GM21367 (cell line): ENCODE data around the gene VILL.

Source experiments
- ATAC-seq: cut with Tn5 transposase; IDR thresholded peaks from one replicate; pipeline ENCODE4 v1.9.1; 2021; ENCODE audit not compliant: unreplicated experiment

Gene VILL

GRCh38 chr3:38016847-38017444 is 26.4 kb downstream of the VILL start:
- ATAC-seq: no peak

- ATAC-seq: no peak
These were observed 27.1 kb downstream of the VILL start for GRCh38 chr3:38017445-38018295.

DNA sequence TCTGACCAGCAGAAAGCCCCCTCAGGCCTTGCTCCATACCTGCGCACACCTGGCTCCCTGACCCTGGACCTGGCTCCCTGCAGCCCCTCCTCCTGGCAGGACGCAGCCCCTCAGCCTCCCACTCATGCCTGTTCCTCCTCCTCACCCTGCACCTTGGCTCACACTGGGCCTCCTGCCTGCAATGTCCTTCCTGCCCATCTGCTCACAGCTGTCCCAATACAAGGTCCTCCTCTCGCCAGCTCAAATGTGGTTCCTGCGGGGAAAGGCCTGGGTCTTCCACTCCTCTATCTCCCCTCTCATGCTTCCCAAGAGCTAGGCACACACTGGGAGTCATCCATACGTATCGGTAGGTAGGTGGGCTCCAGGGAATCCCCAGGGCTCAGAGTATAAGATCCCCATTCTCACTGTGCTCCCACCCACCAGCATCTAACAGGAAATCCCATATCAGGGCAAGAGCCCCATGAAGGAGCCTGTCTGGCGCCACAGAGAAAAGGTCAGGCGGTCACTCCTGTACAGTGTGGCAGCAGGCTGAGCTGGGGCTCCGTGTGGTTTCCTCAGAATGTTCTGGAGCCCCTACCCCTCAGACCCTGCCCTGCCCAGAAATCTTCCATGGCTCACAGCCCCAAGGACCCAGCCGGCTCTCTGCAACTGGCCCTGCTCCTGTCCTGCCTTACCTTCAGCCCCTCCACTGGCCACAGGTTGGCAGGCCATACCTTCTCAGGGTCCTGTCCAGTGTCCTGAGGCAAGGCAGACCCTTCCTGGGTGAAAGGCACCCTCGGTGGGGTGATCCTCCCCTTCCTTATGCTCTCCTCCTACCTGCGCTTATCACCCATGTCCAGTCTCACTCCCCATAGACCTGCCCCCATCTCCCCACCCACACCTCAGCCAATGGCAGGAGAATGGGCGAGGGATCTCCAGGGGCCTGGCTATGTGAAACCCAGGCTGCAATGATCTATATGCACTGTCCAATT is 28.0 kb downstream of the VILL start:
- no peak for ATAC-seq

GRCh38 chr3:38019658-38020341 is 29.2 kb downstream of the VILL start:
- ATAC-seq: no peak

DNA sequence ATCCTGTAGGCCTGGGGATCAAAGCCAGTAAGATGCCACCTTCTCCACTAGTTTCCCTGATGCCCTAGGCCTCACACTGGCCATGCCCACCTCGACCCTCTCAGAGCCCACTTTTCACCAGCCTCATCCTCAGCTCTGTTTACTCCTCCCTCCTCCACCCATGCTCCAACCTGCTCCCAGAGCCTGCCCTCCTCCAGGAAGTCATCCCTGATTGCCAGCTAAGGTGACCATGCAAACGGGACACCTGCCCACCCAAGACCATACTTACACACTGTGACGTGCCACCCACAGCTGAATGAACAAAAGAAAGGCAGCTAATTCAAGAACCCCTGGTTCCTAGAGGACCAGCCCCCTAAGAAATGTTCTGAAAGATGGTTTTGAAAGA is 29.7 kb downstream of the VILL start:
- ATAC-seq: no peak

DNA sequence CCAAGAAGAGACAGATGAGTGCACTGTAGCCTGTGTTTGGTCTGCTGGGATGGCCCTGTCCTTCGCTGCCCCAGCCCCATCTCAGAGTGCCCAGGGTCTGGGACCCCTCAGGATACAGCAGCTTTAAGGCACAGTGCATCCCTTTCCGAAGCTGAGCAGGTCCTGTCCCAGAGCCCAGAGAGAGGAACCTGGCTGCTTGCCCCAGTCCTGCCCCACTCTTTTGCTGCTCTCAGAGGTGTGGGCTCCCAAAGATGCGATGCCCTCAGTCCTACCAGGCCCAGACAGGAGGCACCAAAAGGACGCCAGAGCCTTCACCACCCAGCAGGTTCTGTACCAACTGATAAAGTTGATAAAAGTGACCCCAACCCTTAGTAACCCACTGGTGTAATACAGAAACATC is 30.6 kb downstream of the VILL start:
- ATAC-seq: no peak

DNA sequence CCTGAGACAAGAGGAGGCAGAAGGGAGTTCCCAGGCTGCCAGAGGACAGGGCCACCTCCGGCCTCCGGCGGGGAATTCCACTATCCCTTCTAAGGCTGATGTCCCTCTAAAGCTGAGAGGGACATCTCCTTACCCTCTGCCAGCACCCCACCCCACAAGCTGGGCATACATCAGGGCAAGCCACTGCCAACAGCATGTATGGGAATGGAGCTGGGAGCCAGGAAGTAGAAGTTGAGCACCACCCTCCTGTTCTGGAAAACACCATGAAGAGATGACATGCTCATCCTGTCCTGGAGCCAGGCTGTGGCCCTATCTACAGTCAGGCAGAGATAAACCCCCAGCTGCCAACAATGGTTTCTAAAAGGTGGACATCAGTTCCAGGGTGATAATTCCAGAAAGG is 31.7 kb downstream of the VILL start:
- no peak for ATAC-seq

GRCh38 chr3:38022896-38023709 is 32.5 kb downstream of the VILL start:
- no peak for ATAC-seq

DNA sequence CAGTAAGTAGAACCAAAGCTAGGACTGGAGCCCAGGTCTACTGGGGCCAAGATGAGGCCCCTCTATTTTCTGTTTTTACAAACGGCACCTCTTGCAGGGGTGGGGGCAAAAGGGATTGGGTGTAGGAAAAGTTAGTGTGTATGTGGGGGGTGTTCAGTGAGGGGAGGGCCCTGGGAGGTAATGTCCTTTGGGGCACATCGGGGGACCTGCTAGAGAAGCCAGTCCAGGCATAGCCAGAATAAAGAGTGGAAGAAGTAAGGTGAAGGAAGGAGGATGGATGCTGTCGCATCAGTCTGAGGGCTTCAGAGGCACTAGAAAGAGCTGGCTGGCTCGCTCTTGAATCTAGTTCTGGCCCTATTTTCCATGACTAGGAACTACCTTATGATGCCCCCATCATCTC is 36.3 kb downstream of the VILL start:
- no peak for ATAC-seq

DNA sequence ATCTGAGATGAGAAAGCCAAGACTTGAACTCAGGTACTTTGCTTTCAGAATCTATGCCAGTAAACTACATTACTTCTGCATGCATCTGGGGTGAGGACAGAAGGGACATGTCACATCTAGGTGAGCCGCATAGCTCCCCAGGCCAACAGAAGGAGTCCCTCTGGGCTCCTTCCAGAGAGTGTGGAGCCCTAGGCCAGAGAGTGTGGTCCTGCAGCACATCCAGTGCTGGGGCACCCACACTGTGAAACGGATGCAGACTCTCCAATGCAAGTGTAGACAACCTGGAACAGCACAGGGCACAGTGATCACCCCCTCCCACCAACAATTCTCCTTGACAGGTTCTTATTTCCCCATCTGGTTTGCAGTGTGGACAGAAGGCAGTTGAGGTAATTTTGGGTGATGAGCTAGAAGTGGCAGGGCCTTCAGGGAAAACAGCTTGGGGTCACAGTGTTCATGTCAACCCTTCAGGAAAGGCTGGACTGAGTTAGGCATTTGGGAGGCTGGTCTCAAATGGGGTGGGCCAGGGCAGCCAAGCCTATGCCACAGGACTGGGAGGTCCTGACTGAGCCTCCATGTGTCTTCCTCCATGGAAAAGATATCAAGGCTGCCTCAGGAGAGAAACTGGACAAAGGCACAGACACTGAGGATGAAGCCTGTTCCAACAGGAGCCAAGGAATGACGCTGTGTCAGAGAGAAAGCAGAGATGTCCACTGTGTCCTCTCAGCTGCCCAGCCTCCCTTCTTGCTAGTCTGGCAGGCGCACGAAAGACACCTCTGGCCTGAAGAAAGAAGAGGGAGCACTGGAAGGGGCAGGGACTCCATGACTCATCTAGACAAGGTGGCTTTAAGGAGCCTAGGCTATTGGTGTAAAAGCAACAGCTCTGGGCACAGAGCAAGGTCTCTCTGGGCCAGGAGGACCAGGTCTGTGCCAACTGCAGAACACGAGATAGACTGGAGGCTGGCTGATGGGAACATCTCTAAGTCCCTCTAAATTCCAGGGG is 37.2 kb downstream of the VILL start:
- ATAC-seq: no peak

DNA sequence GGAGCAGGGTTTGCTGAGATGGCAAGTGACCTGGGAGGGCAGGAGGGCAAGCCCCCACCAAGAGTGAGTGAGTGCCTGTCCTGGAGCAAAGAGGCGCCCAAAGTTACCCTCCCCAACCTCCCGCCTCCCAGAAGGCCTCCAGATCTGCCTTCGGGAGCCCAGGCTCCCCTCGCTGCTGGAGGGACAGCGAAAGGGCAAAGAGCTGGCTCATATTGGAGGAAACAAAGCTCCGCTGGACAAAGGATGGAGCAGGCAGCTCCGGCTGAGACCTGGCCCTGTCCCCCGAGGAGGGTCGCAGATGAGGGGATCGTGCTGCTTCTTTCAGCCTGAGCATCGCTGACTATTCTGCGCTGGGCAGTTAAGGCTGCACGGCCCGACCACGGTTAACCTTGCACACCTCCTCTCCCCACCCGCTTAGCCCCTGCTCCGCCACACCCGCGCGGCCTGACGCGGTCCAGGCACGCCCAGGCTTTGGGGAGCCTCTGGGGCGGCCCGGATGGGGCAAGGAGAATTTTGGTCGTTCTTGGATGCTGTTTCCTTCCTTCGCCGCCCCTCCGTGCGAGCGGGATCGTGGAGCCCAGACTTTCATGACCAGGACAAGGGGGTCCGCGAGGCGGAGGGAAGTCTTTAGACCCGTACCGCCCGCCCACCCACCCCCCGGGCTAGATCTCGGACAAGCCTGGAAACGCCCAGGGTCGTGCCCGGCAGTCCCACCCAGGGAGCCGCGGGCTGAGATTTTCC is 38.2 kb downstream of the VILL start:
- ATAC-seq: no peak

- ATAC-seq: no peak
These were observed 39.0 kb downstream of the VILL start, which contains the start of gene PLCD1 for GRCh38 chr3:38029400-38030125. Gene PLCD1 (minus strand): TSS chr3:38029642. CDS start chr3:38029539, 103 bp downstream.

GRCh38 chr3:38030126-38031021 is 39.8 kb downstream of the VILL start:
- ATAC-seq: no peak

DNA sequence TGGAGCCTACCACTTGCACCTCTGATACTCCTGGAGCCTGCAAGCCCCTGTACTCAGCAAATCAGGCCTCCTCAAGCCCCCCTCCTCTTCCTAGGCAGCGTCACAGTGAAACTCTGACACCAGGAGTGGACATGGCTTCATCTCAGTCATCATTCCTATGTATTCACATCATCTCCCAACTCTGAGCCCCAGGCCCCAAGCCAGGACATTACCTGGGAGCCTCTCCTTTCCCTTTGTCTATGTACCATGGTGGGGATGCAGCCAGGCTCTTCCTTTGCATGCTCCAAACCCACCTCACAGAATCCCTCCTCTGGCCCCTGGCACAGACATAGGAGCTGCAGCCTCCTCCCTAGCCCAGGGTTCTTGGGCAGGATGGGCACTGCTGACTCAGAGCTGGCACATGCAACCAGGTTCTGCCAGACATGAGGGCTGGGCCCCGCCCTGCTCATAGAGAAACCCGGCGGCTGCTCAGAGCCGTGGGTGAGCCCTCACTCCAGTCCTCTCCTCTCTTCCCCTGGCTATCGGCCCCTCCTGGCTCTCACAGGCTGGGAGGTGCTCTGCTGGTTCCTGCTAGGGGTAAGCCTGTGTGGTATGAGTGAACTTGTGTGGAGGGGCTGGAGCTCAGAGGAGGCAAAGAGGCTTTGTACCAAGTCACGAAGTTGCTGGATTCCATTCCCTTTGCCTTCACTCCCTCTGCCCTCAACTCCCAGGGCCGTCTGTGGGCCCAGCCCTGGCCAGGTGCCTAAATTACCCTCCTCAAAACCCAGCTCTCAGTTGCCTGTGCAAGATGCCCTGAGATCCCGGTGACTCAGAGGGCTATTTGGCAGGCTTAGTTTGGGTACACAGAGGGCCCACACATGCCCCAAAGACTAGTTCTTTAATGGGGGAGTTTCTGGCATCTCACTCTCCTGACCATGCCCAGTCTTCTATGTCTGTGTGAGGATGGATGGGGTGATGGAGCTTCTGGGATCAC is 40.7 kb downstream of the VILL start:
- ATAC-seq: no peak

DNA sequence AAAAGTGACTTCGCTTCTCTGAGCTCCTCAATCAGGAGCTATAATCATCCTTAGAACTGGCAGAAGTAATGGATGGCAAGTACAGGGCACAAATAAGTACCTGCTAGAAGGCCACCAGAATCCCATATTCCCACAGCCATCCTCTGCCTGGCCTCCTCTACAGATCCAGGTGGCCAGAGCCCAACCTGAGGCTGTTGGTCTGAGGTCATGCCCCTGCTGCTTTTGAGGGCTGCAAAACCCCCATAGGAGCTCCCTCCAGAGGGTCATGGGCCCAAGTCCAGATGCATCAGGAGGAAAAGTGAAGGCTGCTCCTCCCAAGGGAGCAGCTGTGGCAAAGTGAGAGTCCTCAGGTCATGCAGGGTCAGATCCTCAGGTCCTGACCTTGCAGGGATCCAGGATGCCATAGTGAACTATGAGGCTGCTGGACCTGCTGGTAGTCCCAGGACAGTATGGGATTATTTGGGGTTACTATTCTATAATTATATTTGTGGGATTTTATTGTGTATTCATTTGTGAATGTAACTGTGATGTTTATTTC is 41.8 kb downstream of the VILL start:
- ATAC-seq: no peak
